NCI-H82 (cell line): ENCODE results near the gene PLPP4.

ENCODE experiments used
- DNase-seq: peaks from one replicate; lab custom pipeline; 2025; lab: John Stamatoyannopoulos, UW

Gene PLPP4

DNA sequence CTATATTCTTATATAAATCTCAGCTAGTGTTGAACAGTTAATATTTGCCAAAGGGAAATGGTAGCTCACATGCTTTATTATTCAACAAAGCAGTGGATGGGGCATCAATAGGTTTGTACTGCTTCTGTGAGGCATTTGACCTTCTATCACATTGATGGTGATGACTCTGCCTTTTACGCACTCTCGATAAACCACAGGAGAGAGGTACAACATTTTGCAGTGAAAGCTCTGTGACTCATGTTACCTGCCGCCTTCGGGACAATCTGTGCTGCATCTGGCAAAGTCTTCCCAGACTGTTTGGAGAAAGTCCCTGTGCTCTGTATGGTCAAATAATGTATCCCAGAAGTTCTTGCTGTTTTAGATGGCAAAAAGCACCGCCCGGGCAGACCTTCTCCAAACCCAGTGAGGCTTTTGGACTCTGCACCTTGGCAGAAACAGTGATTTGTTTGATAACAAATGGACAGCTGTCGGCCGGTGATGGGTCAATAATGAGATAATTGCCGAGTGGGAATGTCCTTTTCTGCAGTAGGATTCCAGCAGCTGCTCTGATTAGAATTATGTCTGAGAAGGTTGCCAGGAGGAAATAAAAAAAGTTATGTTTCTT, 61.0 kb downstream of the PLPP4 start:
- no peak for DNase-seq

DNA sequence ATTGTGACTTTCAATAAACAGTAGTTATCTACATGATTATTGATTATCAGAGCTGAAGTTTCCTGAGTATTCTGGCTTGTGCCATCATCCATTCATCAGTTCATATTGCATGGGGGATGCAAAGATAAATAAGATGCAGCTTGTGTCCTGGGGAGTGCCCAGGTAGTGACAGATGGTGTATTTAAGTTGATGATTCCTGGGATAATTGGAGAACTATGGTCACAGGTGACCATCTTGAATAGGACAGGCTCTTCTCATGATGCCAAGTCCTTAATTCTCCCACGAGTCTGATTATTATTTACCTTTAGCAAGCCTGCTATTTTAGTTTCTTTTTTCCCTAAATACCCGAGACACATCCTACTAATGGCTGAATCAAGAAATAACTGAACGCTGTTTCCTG, 64.9 kb downstream of the PLPP4 start:
- no peak for DNase-seq

DNA sequence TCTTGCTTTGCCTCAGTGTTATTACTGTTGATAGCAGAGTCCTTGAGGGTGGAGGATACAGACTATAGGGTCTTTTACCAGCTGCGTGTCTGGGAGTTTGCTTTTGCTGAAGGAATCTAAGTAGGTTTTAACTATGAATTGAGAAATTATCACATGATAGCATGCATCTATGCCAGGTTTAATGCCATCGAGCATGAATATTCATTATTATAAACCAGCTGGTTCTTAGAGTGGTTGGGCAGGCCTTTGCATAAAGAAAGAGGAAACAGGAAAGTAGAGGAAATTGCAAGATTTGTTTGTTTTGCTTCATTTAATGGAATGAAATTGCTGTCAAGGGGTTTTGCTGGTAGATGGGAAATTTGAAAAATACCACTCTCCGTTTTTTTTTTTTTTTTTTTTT, 70.7 kb downstream of the PLPP4 start:
- no peak for DNase-seq

DNA sequence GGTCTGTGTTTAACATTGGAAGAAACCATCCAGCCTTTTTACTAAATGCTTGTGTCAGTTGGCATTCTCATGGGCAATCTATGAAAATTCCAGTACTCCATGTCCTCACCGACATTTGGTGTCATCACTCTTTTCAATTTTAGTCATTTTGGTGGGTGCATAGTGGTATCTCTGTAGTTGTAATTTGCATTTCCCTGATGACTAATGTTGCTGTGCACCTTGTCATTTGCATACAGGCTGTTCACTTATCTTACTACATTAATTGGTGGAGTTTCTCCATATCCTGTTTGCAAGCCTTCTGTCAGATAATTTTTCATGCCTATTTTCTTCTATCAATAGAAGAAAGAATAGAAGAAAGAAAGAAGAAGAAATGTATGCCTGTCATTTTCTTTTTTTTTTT, 73.7 kb downstream of the PLPP4 start:
- DNase-seq, result no peak

DNA sequence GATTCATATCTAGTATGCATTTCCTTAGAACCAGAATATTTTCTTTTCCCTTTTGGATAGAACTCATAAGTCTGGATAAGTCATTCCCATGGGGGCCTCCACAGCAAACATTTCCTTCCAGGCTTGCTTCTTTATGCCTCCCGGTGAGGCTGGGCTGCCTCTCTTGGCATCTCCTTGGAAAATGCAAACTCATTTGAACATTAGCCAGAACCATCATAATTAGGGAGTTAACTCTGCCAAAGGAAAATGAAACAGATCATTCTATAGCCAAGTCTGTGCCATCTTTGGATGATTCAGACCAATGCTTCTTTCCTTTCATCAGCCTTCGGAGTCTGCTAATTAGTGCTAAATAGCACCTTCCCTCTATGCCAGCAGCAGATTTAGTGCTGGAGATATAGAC, 81.1 kb downstream of the PLPP4 start:
- DNase-seq, result no peak

DNA sequence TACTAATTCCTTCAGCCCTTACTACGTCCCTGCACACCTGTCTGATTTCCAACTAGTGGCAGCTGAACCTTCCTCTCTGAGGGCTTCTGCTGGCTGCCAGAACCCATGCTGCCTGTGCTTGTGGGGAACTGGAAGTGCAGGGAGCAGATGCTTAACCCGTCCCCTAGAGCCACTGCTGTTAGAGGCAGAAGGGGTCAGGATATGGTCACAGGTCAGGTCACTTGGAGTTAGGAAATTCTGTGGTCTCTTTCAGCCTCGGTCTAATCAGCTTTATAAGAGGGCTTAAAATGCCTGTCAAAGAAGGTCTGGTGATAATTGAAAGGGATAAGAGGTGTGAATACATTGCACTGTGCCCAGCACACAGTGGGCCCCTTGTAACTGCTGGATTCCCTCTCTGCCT, 82.0 kb downstream of the PLPP4 start:
- DNase-seq, result peak; percentile 39

DNA sequence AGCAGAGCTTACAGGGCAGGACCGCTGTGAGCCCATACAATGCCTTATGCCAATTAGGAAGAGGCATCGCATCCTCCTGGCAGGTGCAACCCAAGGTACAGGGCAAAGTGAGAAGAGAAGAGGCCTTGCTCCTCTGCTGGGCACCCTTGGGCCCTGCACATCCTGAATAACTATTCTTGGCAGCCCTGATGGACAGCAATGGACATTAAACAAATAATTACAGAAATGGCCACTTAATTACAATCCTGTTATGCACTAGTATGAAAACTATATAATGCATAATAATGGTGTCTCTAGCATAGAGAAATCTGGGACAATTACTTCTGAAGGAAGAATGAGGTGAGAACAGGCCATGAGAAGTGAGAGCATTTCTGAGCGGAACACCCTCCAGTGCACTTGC, 83.5 kb downstream of the PLPP4 start:
- DNase-seq, result no peak

DNA sequence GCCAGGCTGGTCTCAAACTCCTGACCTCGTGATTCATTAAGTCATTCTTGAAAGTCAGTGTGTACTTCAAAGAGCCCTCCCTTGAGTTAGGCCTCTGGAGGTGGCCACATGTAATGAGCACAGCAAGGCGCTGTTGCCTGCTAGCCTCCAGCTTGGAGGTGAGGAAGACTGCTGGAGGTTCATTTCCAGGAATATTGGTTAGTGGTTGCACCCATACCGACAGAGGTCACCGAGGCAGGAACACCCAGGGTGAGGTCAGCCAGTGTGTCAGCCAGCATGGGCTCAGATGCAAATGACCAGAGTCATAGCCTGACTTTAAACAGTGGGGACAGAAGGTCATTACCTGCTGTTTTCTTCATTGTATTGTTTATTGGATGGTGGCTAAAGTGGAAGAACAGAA, 85.0 kb downstream of the PLPP4 start:
- no peak for DNase-seq

DNA sequence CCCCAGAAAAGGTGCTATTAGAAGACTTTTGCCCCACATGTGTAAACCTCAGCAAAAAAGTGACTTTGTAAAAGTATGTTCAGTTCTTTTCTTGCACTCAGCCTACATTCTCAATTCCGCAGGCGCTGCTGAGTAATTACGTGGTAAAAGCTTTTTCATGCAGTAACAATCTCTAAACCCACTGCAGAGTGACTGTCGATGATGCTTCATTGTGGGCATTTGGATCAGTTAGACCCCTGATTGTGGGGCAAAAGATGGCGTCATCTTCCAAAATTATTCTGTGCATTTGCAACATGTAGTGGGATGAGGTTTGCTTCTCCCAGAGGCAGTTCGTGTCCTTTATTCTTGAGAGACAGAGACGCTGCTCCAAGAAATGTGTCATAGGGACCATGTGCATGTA, 85.6 kb downstream of the PLPP4 start:
- no peak for DNase-seq

DNA sequence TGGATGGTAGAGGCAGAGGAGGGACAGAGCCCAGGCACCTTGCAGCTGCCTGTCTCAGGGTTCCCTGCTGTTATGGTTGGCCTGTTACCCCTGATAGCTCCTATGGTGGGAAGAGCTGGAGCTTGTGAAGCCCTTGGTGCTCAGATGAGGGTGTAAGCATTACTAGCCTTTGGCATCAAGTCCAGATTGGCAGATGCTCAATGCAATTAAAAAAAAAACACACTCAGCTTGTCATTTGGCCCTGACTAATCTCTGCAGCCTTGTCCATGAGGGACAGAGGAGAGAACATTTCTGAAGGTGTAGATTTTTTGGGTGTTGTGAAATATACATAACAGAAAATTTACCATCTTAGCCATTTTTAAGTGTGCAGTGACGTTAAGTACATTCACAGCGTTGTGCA, 86.3 kb downstream of the PLPP4 start:
- peak; percentile 22 for DNase-seq

DNA sequence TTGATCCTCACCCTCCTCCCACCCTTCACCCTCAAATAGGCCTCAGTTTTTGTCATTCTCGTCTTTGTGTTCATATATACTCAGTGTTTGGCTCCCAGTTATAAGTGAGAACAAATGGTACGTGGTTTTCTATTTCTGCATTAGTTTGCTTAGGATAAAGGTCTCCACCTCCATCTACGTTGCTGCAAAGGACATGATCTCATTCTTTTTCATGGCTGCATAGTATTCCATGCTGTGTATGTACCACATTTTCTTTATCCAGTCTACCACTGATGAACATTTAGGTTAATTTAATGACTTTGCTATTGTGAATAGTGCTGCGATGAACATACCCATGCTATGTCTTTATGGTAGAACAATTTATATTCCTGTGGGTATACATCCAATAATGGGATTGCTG, 91.2 kb downstream of the PLPP4 start:
- DNase-seq, result no peak

DNA sequence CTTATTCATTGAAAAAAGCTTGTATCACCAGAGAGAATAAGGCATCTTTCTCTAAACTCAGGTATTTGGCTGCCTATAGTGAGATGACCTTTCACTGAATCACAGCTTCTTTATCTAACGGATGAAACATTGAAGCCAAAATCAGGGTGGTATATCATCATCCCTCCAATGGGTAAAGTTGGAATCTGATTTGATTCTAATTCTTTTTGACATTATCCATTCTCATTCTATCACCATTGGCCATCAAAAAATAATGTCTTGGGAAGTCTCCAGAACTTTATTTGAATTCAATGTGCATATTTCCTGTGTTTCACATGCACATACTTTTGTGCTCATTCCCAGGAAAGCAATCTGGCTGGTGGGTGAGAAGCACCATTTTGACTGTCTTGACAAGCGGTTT, 95.2 kb downstream of the PLPP4 start:
- no peak for DNase-seq

DNA sequence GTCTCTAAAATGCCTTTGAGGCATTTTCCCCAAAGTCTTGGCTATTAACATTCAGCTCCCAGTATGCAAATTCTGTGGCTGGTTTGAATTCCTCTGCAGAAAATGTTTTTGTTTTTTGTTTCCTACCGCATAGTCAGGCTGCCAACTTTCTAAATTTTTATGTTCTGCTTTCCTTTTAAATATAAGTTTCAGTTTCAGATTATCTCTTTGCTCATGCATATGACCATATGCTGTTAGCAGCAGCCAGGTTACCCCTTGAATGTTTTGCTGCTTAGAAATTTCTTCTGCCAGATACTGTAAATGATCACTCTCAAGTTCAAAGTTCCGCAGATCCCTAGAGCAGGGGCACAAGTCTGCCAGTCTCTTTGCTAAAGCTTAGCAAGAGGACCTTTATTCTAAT, 96.9 kb downstream of the PLPP4 start:
- no peak for DNase-seq

DNA sequence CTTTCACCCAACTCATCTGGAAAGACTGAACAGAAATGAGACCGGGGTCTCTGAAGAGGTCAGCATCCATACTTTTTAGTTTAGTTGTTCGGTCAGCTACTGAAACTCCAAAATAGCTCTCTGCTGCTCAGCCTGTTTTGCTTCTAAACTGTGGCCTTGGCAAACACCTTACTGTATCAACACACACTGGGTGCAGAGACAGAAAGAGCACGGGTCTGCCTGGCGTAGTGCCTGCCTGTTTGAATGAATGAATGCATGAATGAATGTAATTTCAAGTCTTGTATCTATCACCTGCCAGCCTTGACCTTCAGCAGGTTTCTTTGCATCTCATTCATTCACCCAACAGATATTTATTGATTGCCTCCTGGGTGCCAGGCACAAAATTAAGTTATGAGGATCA, 98.4 kb downstream of the PLPP4 start:
- DNase-seq, result no peak

DNA sequence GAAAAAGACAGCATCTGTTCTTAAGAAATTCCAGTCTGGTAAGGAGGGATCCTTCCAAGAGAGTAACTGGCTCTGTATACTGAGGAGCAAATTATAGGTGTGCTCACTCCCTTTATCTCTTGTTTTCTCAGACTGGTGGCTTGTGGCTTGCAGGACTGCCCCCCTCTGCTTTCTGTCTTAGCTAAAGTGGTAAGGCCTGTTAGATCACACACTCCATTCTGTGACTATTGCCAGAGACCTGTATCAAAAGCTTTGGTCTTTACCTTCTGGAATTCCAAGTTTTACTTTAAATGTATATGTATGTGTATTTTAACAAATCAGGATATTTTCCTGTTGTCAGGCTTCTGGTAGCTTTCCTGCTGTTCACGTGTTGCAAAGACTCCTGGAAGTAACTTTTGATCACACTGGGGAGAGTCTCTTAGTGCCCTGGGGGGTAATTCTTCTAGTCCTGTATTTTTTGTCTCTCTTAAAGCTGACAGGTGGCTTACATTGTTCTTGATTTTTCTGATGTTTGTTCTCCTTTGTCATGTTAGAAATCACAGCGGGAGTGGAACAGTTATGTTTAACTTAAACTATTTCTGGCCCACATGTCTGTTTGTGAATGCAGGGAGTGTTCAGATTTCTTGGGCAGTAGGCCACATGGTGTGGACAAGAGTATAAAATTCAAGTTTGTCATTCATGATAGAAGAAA, 99.0 kb downstream of the PLPP4 start:
- no peak for DNase-seq

DNA sequence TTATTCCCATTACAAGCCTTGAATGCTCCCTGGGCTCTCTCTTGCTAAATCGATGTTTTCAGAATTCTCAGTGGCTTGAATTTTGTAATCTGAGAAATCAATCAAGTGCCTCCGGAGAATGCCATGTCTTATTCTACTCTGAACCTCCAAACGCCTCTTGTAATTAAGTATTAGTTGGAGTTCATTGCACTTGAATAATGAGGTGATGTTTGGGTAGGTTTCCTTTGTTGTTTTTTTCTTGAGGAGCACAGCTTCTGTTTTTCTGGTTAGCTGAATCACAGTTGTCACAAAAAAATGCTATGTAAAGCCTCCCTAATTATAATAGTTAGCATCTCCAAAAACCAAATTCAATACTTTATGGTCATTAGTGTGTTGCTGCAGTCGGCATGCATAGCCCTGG, 100.3 kb downstream of the PLPP4 start:
- no peak for DNase-seq

DNA sequence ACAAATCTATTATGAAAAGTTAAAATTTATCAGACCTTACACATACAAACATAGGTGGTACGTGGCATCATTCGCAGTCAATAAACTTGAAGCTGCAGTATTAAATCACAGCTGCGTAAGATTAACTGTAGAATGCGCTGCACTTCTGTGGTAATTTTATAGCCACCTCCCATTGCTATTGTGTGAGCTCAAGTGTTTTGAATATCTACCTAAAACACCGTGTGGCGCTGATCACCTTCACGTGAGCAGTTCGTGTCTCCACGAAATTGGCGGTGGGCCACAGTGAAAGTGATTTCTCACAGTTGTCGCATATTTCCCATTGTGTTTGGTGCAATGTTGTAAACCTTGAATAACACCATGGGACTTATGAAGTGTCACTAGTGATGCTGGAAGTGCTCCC, 102.8 kb downstream of the PLPP4 start:
- no peak for DNase-seq

DNA sequence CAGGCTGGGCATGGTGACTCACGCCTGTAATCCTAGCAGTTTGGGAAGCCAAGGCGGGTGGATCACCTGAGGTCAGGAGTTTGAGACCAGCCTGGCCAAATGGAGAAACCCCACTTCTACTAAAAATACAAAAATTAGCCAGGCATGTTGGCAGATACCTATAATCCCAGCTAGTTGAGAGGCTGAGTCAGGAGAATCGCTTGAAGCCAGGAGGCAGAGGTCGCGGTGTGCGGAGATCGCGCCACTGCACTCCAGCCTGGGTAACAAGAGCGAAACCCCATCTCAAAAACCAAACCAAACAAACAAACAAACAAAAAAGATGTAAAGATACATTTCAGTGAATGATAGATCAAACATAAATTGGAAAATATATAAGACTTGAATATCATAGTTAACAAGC, 105.9 kb downstream of the PLPP4 start:
- no peak for DNase-seq

DNA sequence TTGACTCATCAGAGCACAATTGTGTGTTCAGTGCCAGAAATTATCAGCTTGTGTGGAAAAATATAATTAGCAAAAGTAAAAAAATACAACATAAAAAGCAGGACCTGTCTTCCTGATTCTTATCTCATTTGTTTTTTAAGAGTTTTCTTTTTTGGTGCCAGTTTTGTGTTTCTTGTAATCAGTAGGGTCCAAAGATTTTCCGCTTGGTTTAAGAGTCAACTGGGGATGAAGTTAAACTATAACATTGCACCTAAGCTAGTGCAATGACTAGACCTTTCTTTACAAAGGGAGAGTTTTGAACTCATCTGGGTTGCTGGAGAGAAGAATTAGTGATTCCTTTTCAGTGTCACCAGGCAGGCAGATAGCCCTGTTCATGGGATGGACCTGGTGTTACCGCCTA, 113.4 kb downstream of the PLPP4 start:
- DNase-seq, result no peak

DNA sequence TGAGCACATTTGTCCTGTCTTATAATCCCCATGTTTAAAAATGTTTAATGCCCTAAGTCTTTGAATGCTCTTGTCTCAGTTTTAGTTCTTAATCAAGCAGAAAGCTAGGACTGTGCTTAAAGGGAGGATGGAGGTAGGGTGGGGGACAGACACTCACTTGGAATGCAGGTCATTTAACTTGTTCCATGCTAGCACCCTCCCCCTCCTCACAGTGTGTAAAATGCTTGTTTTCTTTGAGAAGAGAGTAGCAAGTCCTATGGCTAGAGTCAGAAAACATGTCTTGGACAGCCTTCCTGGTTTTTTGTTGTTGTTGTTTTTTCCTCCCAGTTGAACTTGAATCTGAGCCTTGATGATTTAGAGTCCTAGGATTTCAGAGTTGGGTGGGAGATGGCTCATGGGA, 114.2 kb downstream of the PLPP4 start:
- no peak for DNase-seq

DNA sequence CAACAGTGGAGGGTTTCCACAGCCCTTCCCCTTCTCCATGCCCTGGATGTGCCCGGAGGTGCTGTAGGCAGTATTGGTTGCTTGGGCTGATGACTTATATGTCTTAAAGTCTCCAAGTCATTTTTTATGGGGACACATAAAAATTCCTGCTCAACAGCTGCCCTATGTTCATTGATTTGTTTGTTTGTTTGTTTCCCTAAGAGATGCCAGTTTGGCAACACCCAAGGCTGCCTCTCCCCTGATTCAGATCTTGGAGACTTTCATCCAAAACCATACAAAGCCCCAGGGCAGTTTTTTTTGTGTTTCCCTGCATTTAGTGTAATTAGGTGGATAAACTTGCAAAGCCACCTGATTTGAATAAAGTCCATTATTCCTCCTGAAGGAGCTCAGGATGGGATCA, 115.3 kb downstream of the PLPP4 start:
- no peak for DNase-seq

DNA sequence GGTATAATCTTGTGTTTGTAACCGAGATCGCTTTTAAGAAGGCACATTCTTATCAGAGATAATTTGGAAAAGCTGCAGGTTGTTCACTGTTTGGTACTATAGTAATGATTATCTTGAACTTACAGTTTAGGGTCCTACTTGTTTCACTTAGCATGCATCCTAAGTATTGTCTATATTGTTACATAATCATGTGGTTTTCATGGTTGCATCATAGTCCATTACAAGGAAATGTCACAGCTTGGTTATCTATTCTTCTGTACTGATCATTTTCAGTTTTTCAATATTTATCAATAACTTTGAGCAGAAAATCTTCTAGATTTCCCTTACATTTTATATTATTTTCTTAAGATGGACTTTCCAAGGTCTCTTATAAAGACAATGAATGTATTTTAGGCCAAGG, 116.3 kb downstream of the PLPP4 start:
- no peak for DNase-seq

DNA sequence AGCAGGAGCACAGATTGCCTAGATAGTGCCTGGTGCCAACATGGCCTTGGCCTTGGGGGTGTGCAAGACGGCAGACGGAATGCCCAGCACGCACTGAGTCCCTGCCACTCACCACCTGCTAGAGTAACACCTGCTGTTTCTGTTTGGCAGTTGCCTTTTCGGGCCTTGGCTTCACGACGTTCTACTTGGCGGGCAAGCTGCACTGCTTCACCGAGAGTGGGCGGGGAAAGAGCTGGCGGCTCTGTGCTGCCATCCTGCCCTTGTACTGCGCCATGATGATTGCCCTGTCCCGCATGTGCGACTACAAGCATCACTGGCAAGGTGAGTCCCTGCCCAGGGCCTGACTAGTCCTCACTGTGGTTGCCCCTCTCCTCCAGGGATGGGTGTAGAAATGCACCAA, 118.0 kb downstream of the PLPP4 start:
- no peak for DNase-seq

DNA sequence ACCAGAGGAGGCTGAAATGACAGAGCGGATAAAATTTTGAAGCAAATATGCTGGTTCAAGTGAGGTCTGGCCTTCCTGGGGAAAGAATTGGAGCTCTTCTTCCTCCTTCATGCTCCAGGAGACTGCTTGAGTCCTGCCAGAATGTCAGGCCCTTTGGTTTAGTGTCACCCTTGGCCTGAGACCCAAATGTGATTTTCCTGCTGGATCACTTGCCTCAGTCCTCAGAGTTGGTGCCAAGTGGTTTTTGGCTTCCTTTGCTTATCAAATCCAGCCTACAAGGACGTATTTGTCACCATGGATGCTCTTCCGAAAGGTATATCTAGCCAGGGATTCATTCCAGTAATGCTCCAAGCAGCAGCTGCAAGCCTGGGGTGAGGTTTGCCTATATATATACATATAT, 118.4 kb downstream of the PLPP4 start:
- no peak for DNase-seq
